DMS79 (cell line): ENCODE measurements around the gene SMC2.

Source experiments
- DNase-seq: peaks from one replicate; lab custom pipeline; 2025; lab: John Stamatoyannopoulos, UW

SMC2 gene

DNA sequence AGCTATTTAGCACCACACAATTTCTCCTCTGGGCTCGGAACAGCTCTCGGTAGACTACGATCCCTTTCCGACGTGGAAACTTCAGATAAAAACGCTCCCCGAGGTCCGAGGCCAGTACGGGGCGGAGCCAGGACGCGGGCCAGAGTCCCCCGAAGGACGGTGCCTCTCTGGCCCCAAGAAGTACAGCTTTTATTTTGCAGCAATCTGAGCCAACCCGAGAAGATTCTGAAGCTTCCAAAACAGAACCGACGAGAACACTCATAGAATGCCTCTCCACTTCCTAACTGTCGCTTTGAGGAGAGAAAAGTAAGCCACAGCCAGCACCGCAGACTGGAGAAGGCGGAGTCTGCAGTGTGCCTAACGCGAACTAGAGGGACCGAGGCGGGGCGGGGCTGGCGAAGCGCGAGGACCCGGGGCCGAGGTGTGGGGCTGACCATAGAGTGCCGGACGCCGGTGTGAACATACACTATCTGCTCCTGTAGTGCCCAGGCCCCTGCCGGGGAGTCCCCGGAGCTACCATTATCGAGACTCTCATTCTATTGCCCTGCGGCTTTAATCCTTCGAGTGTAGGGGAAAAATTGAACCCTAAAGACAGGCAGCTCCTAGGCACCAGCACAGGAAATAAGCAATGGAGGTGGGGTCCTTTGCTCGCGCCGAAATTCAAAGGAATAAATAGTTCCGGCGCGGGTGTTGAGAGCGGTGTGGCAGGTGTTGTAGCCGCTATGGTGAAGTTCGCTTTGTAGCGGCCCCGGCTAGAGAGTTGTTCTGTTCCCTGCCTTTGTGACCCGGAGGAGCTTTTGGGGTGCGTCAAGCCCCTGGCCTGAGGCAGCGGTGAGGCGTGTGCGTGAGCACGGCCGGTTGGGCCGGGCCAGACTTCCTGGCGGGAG is at the start of gene SMC2:
TSS of gene SMC2 (plus strand) at position 663 of the 887 bp plus-strand sequence. CDS start 1,076 bp downstream, outside the sequence.
- DNase-seq, result peak; percentile 65

DNA sequence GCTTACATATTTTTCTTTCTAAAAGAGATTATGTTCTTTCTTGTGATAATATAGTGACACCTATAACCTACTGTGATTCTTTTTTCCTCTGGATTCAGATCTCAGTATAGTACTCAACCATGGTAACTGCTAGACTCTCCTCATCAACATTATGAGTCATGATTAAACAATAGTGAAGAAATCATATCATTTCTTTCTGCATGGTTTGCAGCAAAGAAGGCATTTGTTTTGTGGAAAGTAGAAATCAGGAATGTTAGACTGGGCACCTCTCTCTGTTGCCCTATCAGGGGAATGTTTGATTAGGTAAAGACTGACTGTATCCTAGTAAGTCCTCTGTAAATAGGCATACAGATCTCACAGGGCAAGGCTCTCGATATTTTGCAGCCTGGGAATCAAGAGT is 25.6 kb upstream of the SMC2 start:
- DNase-seq, result no peak

DNA sequence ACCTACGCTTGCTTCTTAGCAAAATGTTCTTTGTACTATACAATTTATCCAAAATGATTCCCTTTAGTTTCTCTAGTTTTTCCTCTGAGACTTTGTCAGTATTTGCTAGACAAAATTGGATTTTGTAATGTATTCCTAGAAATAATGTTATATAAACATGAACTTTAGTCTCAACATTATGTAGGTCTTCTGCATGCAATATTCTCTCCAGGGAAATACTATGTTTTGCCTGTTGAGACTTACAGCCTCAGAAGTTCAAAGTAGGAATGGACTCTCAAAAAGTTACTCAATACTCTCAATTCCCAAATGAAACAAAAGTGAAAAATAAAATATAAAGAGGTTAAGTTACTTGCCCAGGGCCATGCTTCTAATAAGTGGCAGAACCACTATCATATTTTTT is 24.8 kb upstream of the SMC2 start:
- no peak for DNase-seq

GRCh38 chr9:104071589-104071988 is 22.5 kb upstream of the SMC2 start:
- no peak for DNase-seq

DNA sequence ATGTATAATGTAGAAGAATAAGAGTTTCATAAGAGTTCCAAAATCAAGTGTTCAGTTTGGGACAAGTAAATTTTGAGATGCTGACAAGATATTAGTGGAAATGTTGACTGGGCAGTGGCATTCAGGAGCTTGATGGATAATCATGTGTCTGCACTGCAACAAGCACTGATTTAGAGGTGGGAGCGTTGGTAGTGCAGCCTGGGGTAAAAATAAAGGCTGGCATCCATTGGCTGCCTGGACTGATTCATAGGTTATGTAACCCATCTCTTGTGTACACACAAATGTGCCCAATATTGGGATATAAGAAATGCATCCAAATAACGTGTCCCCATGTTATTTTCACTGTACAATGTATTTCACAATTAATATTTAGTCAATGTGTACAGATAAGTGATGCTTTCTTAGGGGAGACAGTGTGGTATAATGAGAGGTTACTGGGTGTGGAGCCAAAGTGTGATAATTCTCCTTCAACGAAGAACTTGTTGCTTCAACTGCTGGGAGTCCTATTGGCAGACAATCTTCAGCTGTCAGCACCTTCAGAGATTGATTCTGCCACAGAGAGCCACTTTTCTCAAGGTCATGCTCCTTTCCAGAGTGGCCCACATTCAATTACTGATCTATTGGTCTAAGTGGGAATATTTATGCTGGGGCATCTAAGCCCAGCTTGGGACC is 20.9 kb upstream of the SMC2 start:
- no peak for DNase-seq

- no peak for DNase-seq
Observed at GRCh38 chr9:104073770-104074133, 20.4 kb upstream of the SMC2 start.

DNA sequence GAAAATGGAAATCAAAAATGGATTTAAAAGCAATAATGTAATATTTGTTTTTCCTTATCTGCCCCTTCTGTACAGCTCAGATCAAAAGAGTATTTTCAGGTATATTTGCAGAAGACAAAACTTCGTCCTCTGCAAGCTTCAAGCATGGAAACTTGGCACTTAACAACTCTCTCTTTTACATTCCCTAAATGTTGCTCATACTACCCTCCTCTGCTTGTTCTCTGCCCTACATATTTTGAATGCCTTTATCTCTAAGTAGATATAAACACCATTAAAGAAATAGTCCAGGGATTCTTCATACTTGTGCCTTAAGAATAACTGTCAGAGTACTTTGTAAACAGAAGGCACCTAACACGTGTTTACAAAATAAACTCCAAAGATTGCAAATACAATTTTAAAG is 19.2 kb upstream of the SMC2 start:
- DNase-seq, result no peak

DNA sequence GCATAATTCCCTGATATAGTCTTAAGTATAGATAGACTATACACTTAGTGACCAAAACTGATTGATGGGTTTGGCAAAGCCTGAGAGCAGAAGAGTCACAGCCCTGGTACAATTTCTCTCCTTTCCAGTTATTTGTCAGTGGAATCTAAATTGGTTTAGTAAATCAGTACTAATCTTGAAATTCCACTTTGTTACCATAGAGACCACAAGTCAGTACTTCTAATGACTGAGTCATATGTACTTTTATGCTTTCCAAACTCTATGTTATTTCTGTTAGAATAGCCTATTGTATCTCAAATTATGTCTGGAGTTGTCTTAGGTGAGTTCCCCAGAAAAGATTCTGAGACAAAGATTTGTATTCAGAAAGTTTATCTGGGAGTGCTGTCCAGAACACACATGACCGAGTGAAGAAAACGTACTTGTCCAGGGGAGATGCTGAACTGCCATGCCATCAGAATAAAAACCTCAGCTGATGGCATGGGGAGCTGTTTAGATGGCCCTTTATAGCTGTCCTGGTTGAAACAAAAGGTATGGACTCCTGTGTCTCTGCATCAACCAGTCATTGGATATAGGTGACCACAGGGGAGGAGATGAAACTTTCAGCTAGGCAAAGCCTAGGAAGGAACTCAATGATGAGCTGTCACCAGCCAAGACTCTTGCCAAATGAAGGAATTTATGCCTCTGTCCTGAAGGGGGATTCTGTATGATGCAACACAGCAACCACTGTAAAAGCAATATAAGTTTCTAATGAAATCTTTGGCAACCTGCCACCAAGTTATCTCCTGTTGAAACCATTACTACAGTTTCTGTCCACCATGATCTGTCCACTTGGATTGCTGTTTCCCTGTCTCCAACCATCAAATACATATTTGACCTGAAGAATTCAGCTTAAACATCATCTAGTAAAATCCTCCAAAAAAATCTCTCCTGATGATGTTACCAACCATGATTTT is 18.0 kb upstream of the SMC2 start:
- DNase-seq, result no peak

- DNase-seq, result no peak
Observed at GRCh38 chr9:104078596-104078995, 15.5 kb upstream of the SMC2 start.

DNA sequence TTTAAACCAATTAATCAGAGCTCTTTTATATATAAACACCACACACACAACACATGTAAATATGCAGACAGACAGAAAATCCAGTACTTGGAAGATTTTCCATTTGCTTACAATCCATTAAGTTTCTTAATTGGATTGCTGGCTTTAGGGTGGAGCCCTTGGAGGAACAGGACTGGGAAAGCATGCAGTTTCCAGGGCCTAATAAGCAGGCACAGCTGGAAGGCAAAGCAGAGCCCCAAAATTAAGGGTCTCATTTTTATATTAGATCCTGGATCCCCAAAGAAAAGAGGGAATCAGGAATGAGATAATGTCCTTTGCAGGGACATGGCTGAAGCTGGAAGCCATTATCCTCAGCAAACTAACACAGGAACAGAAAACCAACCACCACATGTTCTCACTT is 13.1 kb upstream of the SMC2 start:
- no peak for DNase-seq

DNA sequence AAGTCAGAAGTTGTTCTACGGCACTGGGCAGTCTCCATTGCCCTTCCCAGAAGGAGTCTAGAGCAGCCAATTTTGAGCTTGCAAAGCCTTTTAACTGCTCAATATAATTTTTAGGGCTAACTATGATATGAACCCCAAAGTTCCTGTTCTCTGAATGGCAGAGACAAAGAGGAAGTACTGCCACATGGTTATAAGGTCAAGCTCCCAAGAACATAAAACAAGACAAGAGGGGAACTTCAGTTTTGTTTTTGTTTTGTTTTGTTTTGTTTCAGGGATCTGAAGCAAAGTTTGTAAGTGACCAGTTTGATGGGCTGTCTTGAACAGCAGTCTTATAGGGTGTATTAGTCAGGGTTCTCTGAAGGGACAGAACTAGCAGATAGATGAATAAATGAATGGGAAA is 11.9 kb upstream of the SMC2 start:
- no peak for DNase-seq

DNA sequence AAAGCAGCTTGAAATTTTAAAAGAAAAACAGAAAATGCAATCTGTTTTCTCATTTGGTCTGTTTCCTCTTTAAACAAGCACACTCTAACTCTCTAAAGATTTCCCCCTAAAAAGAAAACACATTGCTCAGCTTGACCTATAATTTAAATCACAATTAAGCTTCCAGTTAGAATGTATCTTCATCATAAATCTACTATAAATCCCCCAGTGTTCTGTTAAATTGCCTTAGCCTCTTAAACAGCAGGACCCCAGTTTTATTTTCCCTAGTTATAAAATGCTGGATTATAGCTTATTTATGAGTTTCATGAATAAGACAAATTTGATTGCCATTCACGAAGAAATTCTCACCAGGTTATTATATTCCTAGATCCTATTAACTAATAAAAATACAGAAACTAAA is 8.6 kb upstream of the SMC2 start:
- no peak for DNase-seq

GRCh38 chr9:104087894-104088293 is 6.2 kb upstream of the SMC2 start:
- no peak for DNase-seq

DNA sequence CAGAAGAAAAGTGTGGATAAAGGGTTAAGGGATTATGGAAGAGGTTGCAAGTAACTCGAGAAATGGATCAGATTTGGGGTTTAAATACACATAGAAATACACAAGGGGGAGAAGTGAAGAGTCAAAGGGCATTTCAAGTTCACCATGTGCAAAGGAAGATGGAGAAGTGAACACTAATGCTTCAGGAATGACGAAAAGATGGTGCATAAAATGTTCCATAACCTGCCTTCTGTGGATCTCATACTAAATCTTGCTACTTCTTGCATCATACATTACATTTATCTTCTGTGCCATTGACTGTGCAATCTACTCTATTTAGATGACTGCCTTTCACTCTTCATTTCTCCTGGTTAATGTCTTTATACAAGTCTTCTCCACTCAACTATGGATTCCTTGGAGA is 5.7 kb upstream of the SMC2 start:
- DNase-seq, result no peak

DNA sequence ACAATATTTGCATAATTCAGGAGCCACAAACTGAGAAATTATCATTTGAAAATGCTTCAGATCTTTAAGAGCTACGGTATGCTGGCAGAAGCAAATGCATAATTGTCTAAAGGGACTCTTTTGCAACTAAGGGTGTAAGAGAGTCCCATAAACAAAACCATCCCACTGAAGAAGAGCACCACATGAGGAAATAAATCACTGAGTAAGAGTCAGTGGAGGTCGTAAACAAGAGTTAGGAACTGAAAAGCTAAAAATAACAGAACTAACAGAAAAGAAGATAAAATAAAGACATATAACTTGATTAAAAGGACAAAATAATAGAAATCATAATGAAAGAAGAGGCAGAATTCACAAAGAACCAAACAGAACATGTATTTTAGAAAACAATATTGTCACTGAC is 3.5 kb upstream of the SMC2 start:
- DNase-seq, result no peak

GRCh38 chr9:104091116-104091515 is 3.0 kb upstream of the SMC2 start:
- DNase-seq, result no peak

- DNase-seq, result no peak
Observed at GRCh38 chr9:104091708-104092107, 2.4 kb upstream of the SMC2 start.

DNA sequence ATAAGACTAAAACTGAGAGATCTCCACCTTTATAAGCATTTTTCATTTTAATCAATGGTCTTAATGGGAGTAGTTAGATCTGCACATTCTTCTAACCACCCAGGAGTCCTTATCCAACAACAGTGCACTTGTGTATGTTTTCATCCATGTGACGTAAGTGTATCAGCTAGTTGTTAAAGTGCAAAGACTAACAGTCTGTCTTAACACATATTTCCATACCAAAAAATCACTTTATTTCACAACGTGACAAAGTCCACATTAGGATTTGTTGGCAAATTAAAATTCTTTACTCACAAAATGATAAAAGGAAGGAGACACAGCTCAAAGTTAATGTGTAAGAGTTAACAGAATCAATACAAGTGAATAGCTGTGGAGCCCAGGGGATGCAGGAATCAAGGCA is 1.9 kb upstream of the SMC2 start:
- DNase-seq, result no peak

- DNase-seq, result no peak
Observed at GRCh38 chr9:104092875-104093600, 1.1 kb upstream of the SMC2 start.

GRCh38 chr9:104094534-104095015 is 466 bp downstream of the SMC2 start:
- no peak for DNase-seq

DNA sequence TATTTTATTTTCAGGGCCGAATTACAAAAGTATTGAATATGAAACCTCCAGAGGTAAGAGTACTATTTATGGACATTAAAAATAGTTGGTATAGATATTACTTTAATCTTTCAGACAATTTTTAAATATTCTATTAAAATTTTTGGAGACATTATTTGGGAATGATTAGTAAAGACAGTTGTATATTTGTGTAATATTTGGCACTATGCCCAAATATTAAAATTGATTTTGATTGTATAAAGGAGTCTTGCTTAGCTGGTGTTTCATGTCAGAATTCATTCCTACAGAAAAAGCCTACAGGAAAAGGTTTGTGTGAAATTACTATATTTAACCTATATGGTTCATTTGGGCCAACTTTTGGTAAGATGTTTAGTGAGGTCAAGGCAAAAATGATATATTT is 5.5 kb downstream of the SMC2 start:
- no peak for DNase-seq

- no peak for DNase-seq
Observed at GRCh38 chr9:104104360-104104759, 10.3 kb downstream of the SMC2 start.
